H7 (cell line): ENCODE measurements around the gene PSAPL1. TPM values are rescaled to one million over a fixed set of nuclear protein-coding genes. Genes with fewer than 3 reads are reported as not detected.
A peak's percentile ranks its signal among the peaks of the same experiment; 100 is the strongest.

Experiments used
- DNase-seq: peaks from one replicate; pipeline ENCODE4 v3.0.0; 2012
- H3K27me3 ChIP-seq: 2 replicates; pipeline ENCODE4 v1.6.0; 2011; ENCODE audit warnings: mild to moderate bottlenecking, low read length; ENCODE audit not compliant: control insufficient read depth, insufficient read depth
- H3K36me3 ChIP-seq: replicated peaks from 2 replicates; pipeline ENCODE4 v1.5.1; 2011; ENCODE audit warnings: low read length; ENCODE audit not compliant: control insufficient read depth, insufficient read depth
- H3K4me3 ChIP-seq: 2 replicates; pipeline ENCODE4 v1.5.1; 2011; ENCODE audit warnings: low read depth, mild to moderate bottlenecking, control low read depth, low read length, moderate library complexity; ENCODE audit not compliant: insufficient read depth
- total RNA-seq: library from RNA; depleted of rRNA; stranded (reverse); fragments of >200 nt; shearing (Covaris generic); gene quantifications from 2 replicates; pipeline ENCODE4 v1.2.3, GENCODE V29; 2014

The PSAPL1 gene
- total RNA-seq, 1 experiment from 2014 or later = 0.14 TPM

DNA sequence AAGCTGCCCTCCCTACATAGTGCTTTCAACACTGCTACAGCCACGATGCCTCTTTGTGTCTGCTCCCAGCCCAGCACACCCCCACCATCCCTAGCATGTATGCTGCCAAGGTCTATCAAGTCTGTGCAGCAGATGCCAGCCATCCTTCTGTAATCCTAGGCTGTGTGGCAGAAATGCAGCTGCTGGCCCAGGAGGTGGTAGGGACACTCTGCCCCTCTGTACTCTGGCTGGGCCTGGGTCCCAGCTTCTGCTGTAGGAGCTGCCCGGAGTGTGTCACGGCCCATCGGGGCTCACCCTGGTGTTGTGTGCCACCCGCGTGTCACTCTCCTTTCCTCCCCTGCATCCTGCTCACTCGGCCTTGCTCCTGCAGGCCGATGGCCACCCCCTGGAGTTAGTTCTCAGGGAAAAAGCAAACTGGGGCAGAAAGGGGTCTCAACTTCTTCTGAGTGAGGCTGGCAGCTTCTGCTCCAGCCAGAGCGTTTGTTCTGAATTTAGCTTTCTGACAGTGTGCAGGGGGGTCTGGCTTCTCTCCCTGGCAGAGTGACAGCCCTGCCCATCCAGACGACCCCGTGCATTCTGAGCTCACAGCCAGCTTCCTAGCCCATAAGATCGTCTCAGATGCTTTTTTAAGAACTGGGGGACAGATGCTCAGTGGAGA lies 22.7 kb downstream of the PSAPL1 start:
- DNase-seq = peak; percentile 16

DNA sequence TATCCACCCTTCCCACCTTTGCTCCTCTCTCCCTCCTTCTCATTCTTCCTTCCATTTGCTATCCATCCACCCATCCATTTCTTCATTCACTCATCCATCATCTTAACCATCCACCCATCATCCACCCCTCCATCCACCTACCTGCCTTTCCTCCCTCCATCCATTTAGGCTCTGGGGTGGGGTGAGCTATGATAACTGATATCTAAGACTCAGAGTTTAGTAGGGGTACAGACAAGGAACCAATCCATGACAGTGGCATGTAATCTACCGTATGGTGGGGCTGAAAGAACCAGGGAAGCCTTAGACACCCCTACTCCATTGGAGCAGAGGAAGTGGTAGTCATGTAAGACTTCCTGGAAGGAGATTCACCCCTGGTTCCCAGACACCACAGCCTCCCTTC lies 23.2 kb downstream of the PSAPL1 start:
- Histone ChIP-seq H3K36me3 (no peaks in the 10 kb centered on the region), H3K27me3 (peaks cover 31% of the 10 kb centered on the region), H3K4me3 (no peak overlapping the region)
- DNase-seq = no peak

More for the DNA sequence above, 22.7 kb downstream of the PSAPL1 start:
- H3K27me3 ChIP-seq = peaks cover 34% of the 10 kb centered on the region
- no peaks in the 10 kb centered on the region for H3K36me3 ChIP-seq
- no peak overlapping the region for H3K4me3 ChIP-seq

DNA sequence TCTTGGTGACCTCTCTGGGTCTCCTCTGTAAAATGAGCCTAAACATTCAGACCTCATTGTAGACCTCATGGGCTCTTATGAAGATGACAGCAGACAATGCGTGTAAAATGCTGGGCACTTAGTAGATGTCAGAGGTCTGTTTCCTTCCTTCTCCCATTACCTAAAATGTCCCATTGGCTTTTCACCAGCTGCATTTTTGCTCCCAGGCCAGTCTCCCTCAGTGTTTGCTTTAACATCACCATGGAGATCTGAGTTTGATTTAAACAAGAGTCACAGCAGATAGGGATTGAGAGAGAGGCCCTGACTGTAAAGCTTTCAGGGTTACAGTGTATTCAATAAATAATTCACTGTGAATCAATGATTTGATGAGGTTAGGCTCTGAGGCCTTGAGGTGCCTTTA lies 24.3 kb downstream of the PSAPL1 start:
- peak; percentile 1 for DNase-seq
- Histone ChIP-seq H3K27me3 (peaks cover 24% of the 10 kb centered on the region), H3K4me3 (no peak overlapping the region)

GRCh38 chr4:7408166-7408565 lies 26.6 kb downstream of the PSAPL1 start:
- H3K27me3 ChIP-seq = peaks cover 10% of the 10 kb centered on the region
- no peak overlapping the region for H3K4me3 ChIP-seq
- no peak for DNase-seq
- H3K36me3 ChIP-seq = no peaks in the 10 kb centered on the region

More for the DNA sequence above, 24.3 kb downstream of the PSAPL1 start:
- no peaks in the 10 kb centered on the region for H3K36me3 ChIP-seq

GRCh38 chr4:7403001-7403400 lies 31.7 kb downstream of the PSAPL1 start:
- Histone ChIP-seq H3K4me3 (no peak overlapping the region), H3K36me3 (no peaks in the 10 kb centered on the region), H3K27me3 (no peaks in the 10 kb centered on the region)
- DNase-seq = no peak

DNA sequence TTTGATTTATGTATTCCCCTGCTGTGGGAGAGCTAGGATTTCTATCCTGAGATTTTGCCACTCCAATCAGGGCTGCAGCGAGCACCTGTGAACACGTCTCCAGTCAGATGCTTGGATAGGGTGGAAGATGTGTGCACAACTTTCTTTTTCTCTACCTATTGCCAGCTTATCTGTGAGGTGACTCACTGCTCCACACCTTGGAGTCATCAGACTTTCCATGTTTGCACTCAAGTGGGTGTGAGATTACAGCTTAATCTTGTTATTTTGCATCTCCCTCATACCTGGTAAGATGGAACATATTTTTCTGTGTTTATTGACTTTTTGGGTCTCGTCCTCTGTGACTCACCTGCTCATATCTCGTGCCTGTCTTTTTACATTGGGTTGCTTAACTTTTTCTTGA lies 32.2 kb downstream of the PSAPL1 start:
- Histone ChIP-seq H3K27me3 (no peaks in the 10 kb centered on the region), H3K4me3 (no peak overlapping the region), H3K36me3 (no peaks in the 10 kb centered on the region)
- DNase-seq = no peak

GRCh38 chr4:7400671-7401298 lies 33.9 kb downstream of the PSAPL1 start:
- no peaks in the 10 kb centered on the region for H3K27me3 ChIP-seq
- no peak for DNase-seq

GRCh38 chr4:7399440-7400234 lies 35.1 kb downstream of the PSAPL1 start:
- Histone ChIP-seq H3K36me3 (no peaks in the 10 kb centered on the region), H3K27me3 (no peaks in the 10 kb centered on the region), H3K4me3 (no peak overlapping the region)
- peak; percentile 3 for DNase-seq

More at GRCh38 chr4:7400671-7401298, 33.9 kb downstream of the PSAPL1 start:
- Histone ChIP-seq H3K4me3 (no peak overlapping the region), H3K36me3 (no peaks in the 10 kb centered on the region)

GRCh38 chr4:7398788-7399439 lies 35.8 kb downstream of the PSAPL1 start:
- Histone ChIP-seq H3K4me3 (no peak overlapping the region), H3K27me3 (no peaks in the 10 kb centered on the region), H3K36me3 (no peaks in the 10 kb centered on the region)
- DNase-seq = peak; percentile 15

GRCh38 chr4:7398104-7398423 lies 36.7 kb downstream of the PSAPL1 start:
- Histone ChIP-seq H3K36me3 (no peaks in the 10 kb centered on the region), H3K27me3 (no peaks in the 10 kb centered on the region), H3K4me3 (no peak overlapping the region)
- DNase-seq = no peak

GRCh38 chr4:7397206-7398103 lies 37.3 kb downstream of the PSAPL1 start:
- no peak for DNase-seq
- Histone ChIP-seq H3K36me3 (no peaks in the 10 kb centered on the region), H3K4me3 (no peak overlapping the region), H3K27me3 (no peaks in the 10 kb centered on the region)

GRCh38 chr4:7396186-7396910 lies 38.4 kb downstream of the PSAPL1 start:
- Histone ChIP-seq H3K36me3 (no peaks in the 10 kb centered on the region), H3K27me3 (no peaks in the 10 kb centered on the region)
- DNase-seq = no peak

DNA sequence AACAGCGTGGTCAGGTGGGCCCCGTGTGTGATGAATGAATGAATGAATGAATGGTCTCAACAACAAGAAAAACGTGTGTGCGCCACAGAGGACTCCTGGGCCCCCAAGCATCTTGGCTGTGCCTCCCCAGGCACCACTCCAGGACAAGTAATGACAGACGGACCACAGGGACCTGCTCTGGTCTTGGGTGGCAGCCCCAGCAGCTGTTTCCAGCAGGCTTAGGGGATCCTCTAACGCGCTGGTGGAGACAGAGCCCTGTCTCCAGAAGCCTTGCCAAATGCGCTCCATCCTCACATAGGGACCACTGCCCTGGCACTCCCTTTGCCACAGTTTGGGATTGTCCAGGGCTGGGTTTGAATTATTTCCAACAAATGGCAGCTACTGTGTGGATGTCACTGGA lies 39.1 kb downstream of the PSAPL1 start:
- no peak for DNase-seq
- no peak overlapping the region for H3K4me3 ChIP-seq
- H3K36me3 ChIP-seq = no peaks in the 10 kb centered on the region
- no peaks in the 10 kb centered on the region for H3K27me3 ChIP-seq

More at GRCh38 chr4:7396186-7396910, 38.4 kb downstream of the PSAPL1 start:
- H3K4me3 ChIP-seq = no peak overlapping the region
